NCI-H1048 (cell line): ENCODE measurements around the gene FBLL1.
"Not testable (repeated sequence)": the region's sequence is repeated elsewhere in the genome, so short reads cannot be mapped to it uniquely, and the experiment has no call there.

Experiments used
- DNase-seq: peaks from one replicate; lab custom pipeline; 2025; lab: John Stamatoyannopoulos, UW

Gene FBLL1

GRCh38 chr5:168528521-168529373, at the start of gene FBLL1:
Gene FBLL1, plus strand, starts transcription at chr5:168529305. Its CDS starts 200 bp downstream, at chr5:168529505.
- DNase-seq: no peak

DNA sequence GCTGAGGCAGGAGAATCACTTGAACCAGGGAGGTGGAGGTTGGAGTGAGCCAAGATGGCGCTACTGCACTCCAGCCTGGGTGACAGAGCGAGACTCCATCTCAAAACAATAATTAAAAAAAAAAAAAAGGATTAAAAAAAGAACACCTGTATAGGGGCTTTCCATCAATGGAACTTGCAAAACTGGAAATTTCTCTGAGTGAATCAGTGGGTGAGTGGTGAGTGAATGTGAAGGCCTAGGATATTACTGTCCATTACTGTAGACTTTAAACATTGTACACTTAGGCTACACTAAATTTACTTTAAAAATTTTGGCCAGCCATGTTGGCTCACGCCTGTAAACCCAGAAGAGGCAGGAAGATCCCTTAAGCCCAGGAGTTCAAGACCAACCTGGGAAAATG, 48.5 kb upstream of the FBLL1 start:
- no peak for DNase-seq

DNA sequence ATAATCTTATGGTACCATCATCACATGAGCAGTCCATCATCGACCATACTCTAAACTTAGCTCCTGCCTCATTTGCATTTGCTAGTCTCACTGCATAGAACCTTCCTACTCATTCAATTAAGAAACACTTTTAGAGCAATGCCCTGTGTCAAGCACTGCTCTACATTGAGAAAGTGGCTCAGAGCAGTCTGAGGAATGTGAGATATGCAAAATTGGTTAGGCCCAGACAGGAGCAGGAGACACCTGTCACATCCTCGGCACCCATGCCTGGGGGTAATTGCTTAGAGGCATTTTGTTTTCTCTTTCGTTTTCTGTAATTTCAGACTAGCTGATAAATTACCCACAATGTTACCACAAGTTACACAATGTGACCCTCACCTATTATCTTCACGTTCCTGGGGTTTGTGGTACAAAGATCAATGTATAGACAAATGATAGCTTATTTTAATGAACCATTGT, 47.7 kb upstream of the FBLL1 start:
- DNase-seq: no peak

DNA sequence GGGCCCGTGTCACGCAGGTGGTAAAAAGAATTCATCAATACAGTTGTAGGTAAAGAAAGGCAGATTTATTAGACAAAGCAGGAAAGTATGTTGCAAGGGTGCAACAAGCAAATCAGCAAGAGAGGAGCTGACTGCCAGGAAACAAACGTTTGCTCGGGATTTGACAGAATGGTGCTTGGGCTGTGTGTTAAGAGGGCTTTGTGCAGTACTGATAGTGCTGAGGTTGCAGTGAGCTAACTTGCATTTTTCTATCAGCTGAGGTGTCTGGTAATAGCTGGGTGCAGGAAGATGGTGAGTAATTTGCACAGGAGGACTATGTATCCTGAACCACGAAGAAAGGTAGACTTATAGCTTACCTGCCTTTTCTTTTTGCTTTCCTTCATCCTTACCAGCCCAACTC, 46.7 kb upstream of the FBLL1 start:
- DNase-seq: no peak

GRCh38 chr5:168486136-168486879, 42.8 kb upstream of the FBLL1 start, which contains the start of gene RARS1:
Gene RARS1, plus strand, starts transcription at chr5:168486471. Its CDS starts 28 bp downstream, at chr5:168486499.
- DNase-seq: peak; percentile 69

DNA sequence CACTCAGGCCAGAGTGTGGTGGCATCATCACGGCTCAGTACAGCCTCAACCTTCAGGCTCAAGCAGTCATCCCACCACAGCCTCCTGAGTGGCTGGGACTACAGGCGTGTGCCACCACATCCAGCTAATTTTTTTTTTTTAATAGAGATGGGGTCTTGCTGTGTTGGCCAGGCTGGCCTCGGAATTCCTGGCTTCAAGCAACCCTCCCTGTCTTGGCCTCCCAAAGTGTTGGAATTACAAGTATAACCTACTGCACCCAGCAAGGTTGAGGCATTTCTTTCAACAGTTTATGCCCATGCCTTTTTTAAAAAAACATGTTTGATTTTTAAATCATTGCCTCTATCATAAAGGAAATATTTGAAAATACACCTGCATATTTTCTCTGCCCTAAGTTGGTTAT, 40.0 kb upstream of the FBLL1 start:
- no peak for DNase-seq

DNA sequence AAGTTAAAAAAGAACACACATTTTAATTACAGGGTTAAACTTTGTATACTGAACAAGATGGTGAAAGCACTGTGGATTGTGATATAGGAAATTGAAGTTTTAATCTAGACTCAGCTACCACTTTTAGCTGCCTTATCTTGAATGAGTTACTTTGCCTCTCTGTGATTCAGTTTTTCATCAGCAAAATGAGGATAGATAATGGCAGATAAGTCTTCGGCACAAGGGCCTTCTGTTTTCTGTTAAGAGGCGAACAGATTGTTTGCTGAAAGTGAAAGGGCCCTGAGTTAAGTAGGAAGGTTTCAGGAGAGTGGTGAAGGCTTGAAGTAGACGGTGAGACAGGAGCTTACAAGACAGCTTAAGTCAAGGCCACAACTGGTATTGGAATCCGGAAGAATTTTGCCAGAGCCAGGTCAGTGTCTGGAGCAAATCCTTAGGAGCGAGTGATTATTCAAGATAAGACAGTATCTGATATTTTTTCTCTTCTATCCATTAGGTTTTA, 35.0 kb upstream of the FBLL1 start:
- no peak for DNase-seq

DNA sequence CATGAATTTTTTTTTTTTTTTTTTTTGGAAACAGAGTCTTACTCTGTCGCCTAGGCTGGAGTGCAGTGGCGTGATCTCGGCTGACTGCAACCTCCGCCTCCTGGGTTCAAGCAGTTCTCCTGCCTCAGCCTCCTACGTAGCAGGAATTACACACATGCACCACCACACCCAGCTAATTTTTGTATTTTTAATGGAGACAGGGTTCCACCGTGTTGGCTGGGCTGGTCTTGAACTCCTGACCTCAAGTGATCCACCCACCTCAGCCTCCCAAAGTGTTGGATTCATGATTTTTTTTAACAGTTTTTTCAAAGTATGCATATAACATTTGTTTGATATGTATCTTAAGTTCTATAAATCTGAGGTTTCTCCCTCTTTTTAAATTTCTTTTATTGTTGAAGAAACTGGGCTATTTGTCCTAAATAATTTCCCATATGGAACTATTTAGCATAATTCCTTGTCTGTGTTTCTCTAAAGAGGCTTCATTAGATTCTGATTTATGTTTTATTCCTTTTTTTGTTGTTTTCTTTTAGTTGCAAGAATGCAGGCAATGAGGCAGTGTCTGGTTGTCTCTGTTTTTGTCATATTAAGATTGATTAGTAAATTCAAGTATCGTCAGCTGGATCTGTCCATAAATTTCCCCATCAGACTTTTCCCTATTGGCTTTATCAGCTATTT, 26.4 kb upstream of the FBLL1 start:
- DNase-seq: no peak

DNA sequence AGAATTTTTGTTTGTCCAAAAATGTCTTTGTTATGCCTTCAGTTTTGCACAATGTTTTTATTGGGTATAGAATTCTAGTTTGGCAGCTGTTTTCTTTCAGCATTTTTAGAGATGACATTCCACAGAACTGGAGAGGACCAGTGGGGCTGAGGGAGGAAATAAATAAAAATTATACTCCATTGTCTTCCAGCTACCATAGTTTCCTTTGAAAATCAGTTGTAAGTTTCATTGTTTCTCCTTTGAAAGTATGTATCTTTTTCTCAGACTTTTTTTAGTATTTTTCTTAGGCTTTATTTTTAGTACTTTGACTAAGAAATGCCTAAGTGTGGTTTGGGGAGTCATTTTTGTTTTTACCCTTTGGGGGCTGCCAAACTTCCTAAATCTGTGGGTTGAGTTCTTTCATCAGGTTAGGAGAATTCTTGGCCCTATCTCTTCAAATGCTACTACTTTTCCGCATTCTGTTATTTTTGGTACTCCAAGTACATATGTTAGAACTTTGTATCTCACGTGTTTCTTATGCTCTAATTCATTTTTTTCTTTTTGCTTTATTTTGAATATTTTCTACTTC, 15.2 kb upstream of the FBLL1 start:
- DNase-seq: no peak

DNA sequence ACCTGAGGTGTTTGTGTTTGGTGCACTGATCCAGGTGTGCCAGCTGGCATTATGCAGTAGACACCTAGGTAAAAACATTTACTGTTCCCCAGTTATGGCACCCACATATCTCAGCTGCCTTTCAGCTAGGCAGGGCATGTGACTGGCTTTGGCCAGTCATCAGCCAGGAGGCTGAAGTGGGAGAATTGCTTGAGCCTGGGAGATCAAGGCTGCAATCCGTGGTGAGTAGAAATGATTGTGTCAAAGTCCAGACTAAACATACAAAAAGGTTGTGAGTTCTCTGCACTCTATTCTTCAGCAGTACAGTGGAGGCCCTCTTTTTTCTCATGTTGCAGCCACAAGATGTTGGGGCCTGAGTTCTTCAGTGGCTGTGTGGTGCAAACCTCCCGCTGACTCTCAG, 3.2 kb upstream of the FBLL1 start:
- no peak for DNase-seq

DNA sequence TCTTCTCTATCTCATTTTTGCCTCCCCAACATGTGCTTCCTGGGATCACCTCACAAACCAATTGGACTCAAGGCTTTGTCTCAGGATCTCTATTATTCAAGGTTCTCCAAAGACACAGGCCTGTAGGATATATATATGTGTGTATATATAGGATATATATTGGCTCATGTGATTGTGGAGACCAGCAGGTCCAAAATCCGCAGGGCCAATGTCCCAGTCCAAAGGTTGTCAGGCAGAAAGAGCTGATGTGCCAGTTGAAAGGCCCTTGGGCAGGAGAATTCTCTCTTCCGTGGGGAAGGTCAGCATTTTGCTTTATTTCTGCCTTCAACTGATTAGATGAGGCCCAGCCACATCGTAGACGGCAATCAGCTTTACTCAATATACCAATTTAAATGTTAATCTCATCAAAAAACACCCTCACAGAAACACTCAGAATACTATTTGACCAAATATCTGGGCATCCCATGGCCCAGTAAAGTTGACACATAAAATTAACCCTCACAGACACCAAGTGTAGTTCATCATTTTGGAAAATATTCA, 1.3 kb upstream of the FBLL1 start:
- no peak for DNase-seq

- no peak for DNase-seq
Observed at GRCh38 chr5:168529374-168530234, 499 bp downstream of the FBLL1 start.

GRCh38 chr5:168530621-168531150, 1.6 kb downstream of the FBLL1 start:
- DNase-seq: no peak

- DNase-seq: no peak
Observed at GRCh38 chr5:168531191-168531590, 2.1 kb downstream of the FBLL1 start.

GRCh38 chr5:168531987-168532864, 3.1 kb downstream of the FBLL1 start:
- DNase-seq: no peak

GRCh38 chr5:168534351-168534750, 5.2 kb downstream of the FBLL1 start:
- not testable (repeated sequence) for DNase-seq

DNA sequence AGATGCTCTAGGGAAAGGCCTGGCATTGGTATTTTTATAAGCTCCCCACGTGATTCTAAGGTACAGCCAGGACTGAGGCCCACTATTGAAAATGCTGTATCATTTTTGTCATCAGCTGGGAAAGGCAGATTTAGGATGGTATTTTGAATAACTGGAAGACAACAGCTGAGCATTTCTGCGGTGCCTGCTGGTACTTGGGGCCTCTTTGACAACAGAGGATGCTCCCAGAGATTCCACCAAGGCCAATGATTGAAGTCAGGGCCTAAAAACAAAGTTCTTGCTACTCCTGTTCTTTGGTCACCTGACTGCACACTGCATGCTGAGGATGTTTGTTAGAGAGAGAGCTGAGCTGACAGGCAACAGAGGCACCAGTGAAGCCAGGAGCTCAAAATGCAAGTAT, 8.1 kb downstream of the FBLL1 start:
- DNase-seq: no peak

DNA sequence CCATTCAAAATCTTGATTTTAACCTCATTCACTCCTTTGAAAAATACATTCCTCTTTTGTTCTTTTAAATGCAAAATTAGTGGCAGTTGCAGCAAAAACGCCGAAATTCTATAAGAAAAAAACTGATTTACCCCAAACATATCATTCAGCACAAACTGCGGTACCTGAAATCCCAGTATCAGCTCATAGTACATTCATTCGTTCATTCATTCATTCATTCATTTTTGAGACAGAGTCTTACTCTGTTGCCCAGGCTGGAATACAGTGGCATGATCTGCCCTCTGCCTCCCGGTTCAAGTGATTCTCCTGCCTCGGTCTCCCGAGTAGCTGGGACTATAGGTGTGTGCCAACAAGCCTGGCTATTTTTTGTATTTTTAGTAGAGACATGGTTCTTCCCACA, 20.4 kb downstream of the FBLL1 start:
- no peak for DNase-seq

DNA sequence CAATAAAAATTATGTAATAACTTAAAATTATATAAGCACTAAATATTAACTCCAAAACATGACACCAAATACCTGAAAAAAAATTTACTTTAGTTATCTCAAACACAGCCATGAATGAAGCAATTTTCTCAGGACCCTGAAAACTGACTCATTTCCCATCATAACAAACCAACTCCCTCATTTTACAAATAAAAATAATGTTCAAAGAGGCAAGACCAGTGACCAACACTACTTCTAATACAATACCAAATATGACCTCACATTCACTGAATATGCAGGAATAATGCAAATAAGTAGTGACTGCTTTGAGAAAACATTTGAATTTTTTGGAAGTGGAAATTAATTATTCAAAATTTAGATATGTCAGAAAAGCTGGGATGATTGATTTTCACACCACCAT, 21.6 kb downstream of the FBLL1 start:
- DNase-seq: no peak
